ENCODE results near the gene LRRC61. TPM values are rescaled to one million over a fixed set of nuclear protein-coding genes. Genes with fewer than 3 reads are reported as not detected.

Gene LRRC61
- total and polyA plus RNA-seq, 2 of the 13 experiments (the other 11 are each of a cell fraction or from before 2014, with no cell fraction given), result 33.0 to 34.8 TPM

GRCh38 chr7:150378853-150379440, 55.8 kb downstream of the LRRC61 start, which contains the start of gene ZNF775 (continued):
- 0 out of 2 replicates have a peak, but pooled peaks have one; percentile 48 for TF ChIP-seq ZNF256 (CRISPR knock-in tag; conservative IDR thresholded peaks at IDR 0.05)
- no peak for TF ChIP-seq ZNF713 (CRISPR knock-in tag; IDR thresholded peaks at IDR 0.05)
- TF ChIP-seq MAZ (IDR thresholded peaks at IDR 0.05; ENCODE audit: borderline replicate concordance, low read depth, low read length), result 0 out of 2 replicates have a peak, but pooled peaks have one; percentile 18
- peak; percentile 20 for TF ChIP-seq MAZ (CRISPR knock-in tag; IDR thresholded peaks at IDR 0.05; ENCODE audit: low read depth)
- TF ChIP-seq ZNF121 (CRISPR knock-in tag; IDR thresholded peaks at IDR 0.05), result no peak
- TF ChIP-seq, protein P1, sequence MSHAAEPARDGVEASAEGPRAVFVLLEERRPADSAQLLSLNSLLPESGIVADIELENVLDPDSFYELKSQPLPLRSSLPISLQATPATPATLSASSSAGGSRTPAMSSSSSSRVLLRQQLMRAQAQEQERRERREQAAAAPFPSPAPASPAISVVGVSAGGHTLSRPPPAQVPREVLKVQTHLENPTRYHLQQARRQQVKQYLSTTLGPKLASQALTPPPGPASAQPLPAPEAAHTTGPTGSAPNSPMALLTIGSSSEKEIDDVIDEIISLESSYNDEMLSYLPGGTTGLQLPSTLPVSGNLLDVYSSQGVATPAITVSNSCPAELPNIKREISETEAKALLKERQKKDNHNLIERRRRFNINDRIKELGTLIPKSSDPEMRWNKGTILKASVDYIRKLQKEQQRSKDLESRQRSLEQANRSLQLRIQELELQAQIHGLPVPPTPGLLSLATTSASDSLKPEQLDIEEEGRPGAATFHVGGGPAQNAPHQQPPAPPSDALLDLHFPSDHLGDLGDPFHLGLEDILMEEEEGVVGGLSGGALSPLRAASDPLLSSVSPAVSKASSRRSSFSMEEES (CRISPR knock-in tag; IDR thresholded peaks at IDR 0.05), result peak; percentile 55
- peak; percentile 94 for TF ChIP-seq SP2 (CRISPR knock-in tag; IDR thresholded peaks at IDR 0.05)
- TF ChIP-seq ZNF564 (CRISPR knock-in tag; IDR thresholded peaks at IDR 0.05), result no peak
- TF ChIP-seq EP300 (IDR thresholded peaks at IDR 0.05; ENCODE audit: low read depth in 2 of 2, low read length in 2 of 2), result no peak
- no peak for TF ChIP-seq EP300 (CRISPR knock-in tag; IDR thresholded peaks at IDR 0.05; ENCODE audit: borderline replicate concordance)
- TF ChIP-seq ZNF773 (CRISPR knock-in tag; IDR thresholded peaks at IDR 0.05; ENCODE audit: borderline replicate concordance), result peak; percentile 80; the same call in 1 of the 2 replicates
- 0 out of 2 replicates have a peak, but pooled peaks have one; percentile 44 for TF ChIP-seq PRDM15 (CRISPR knock-in tag; IDR thresholded peaks at IDR 0.05)
- TF ChIP-seq RARA (CRISPR knock-in tag; IDR thresholded peaks at IDR 0.05), result 0 out of 2 replicates have a peak, but pooled peaks have one; percentile 7
- peak; percentile 34; the same call in 1 of the 2 replicates for TF ChIP-seq MIXL1 (CRISPR knock-in tag; IDR thresholded peaks at IDR 0.05)
- peak; percentile 56; the same call in 1 of the 2 replicates for TF ChIP-seq NCOR1 (IDR thresholded peaks at IDR 0.05; ENCODE audit: borderline replicate concordance, low read length)
- TF ChIP-seq ZBTB14 (CRISPR knock-in tag; IDR thresholded peaks at IDR 0.05), result peak; percentile 88
- TF ChIP-seq, protein P2, sequence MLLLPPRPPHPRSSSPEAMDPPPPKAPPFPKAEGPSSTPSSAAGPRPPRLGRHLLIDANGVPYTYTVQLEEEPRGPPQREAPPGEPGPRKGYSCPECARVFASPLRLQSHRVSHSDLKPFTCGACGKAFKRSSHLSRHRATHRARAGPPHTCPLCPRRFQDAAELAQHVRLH (CRISPR knock-in tag; IDR thresholded peaks at IDR 0.05; ENCODE audit: borderline replicate concordance, low read depth), result no peak
- TF ChIP-seq MTA3 (CRISPR knock-in tag; IDR thresholded peaks at IDR 0.05), result no peak
- TF ChIP-seq NONO (IDR thresholded peaks at IDR 0.05), result no peak
- TF ChIP-seq NONO (CRISPR knock-in tag; conservative IDR thresholded peaks at IDR 0.05), result peak; percentile 41; the same call in 1 of the 2 replicates
- TF ChIP-seq THAP11 (CRISPR knock-in tag; IDR thresholded peaks at IDR 0.05), result peak; percentile 68
- TF ChIP-seq ZNF264 (CRISPR knock-in tag; IDR thresholded peaks at IDR 0.05), result no peak
- TF ChIP-seq ZNF737 (CRISPR knock-in tag; IDR thresholded peaks at IDR 0.05; ENCODE audit: borderline replicate concordance), result no peak
- peak; percentile 47; the same call in 1 of the 2 replicates for TF ChIP-seq ESRRA (CRISPR knock-in tag; IDR thresholded peaks at IDR 0.05; ENCODE audit: low read depth)
- 0 out of 2 replicates have a peak, but pooled peaks have one; percentile 30 for TF ChIP-seq ZFP36L1 (CRISPR knock-in tag; IDR thresholded peaks at IDR 0.05)

All from HepG2 (cell line).